ENCODE results near the gene AMOTL1.
"Not testable (repeated sequence)": the region's sequence is repeated elsewhere in the genome, so short reads cannot be mapped to it uniquely, and the experiment has no call there.

Gene AMOTL1

GRCh38 chr11:94912806-94913205 lies 144.7 kb downstream of the AMOTL1 start:
- no peak for DNase-seq
- Histone ChIP-seq H3K9me3 (no peaks in the 10 kb centered on the region), H3K36me3 (no peaks in the 10 kb centered on the region; the same call in 1 of the 2 replicates), H3K4me3 (ENCODE audit: low read depth, low read length) (no peak overlapping the region), H3K4me1 (no peaks in the 10 kb centered on the region), H3K27me3 (no peaks in the 10 kb centered on the region)
- TF ChIP-seq CTCF (IDR thresholded peaks at IDR 0.05; ENCODE audit: low read depth, low read length): no peak

- not testable (repeated sequence) for H3K27me3 ChIP-seq; H3K4me1 ChIP-seq; H3K36me3 ChIP-seq; H3K9me3 ChIP-seq; H3K4me3 ChIP-seq (ENCODE audit: low read depth, low read length); DNase-seq
Measured at GRCh38 chr11:94913718-94914394, 145.7 kb downstream of the AMOTL1 start.

- no peak overlapping the region for H3K4me3 ChIP-seq (ENCODE audit: low read depth, low read length)
- no peaks in the 10 kb centered on the region for H3K27me3 ChIP-seq
- no peak for TF ChIP-seq CTCF (IDR thresholded peaks at IDR 0.05; ENCODE audit: low read depth, low read length)
- DNase-seq: no peak
- H3K4me1 ChIP-seq: peaks cover 8% of the 10 kb centered on the region
- no peaks in the 10 kb centered on the region for H3K36me3 ChIP-seq
- no peaks in the 10 kb centered on the region for H3K9me3 ChIP-seq
Measured at GRCh38 chr11:94920311-94920710, 152.2 kb downstream of the AMOTL1 start.

GRCh38 chr11:94922321-94923003 lies 154.3 kb downstream of the AMOTL1 start:
- peaks cover 8% of the 10 kb centered on the region for H3K4me1 ChIP-seq
- H3K9me3 ChIP-seq: no peaks in the 10 kb centered on the region
- H3K4me3 ChIP-seq (ENCODE audit: low read depth, low read length): no peak overlapping the region
- no peaks in the 10 kb centered on the region for H3K27me3 ChIP-seq
- no peaks in the 10 kb centered on the region for H3K36me3 ChIP-seq
- TF ChIP-seq CTCF (IDR thresholded peaks at IDR 0.05; ENCODE audit: low read depth, low read length): no peak
- no peak for DNase-seq

GRCh38 chr11:94923004-94923334 lies 154.8 kb downstream of the AMOTL1 start:
- no peaks in the 10 kb centered on the region for H3K36me3 ChIP-seq
- no peak overlapping the region for H3K4me3 ChIP-seq (ENCODE audit: low read depth, low read length)
- no peaks in the 10 kb centered on the region for H3K27me3 ChIP-seq
- no peak for DNase-seq
- no peak for TF ChIP-seq CTCF (IDR thresholded peaks at IDR 0.05; ENCODE audit: low read depth, low read length)
- peaks cover 8% of the 10 kb centered on the region for H3K4me1 ChIP-seq
- no peaks in the 10 kb centered on the region for H3K9me3 ChIP-seq

- Histone ChIP-seq H3K36me3 (no peaks in the 10 kb centered on the region), H3K27me3 (no peaks in the 10 kb centered on the region), H3K9me3 (no peaks in the 10 kb centered on the region), H3K4me3 (ENCODE audit: low read depth, low read length) (no peak overlapping the region), H3K4me1 (peaks cover 8% of the 10 kb centered on the region)
- peak; percentile 65 for DNase-seq
- TF ChIP-seq CTCF (IDR thresholded peaks at IDR 0.05; ENCODE audit: low read depth, low read length): no peak
Measured at GRCh38 chr11:94924171-94924572, 156.0 kb downstream of the AMOTL1 start.
